ENCODE measurements around the gene NCKAP5L. TPM values are rescaled to one million over a fixed set of nuclear protein-coding genes. Genes with fewer than 3 reads are reported as not detected.

The NCKAP5L gene
- total and polyA plus RNA-seq, 2 experiments from 2014 or later, result 10.2 to 37.0 TPM

GRCh38 chr12:49796606-49797448, 31.4 kb downstream of the NCKAP5L start:
- no peaks in the 10 kb centered on the region for H3K4me1 Mint-ChIP-seq
- no peak for ATAC-seq

GRCh38 chr12:49796155-49796554, 32.1 kb downstream of the NCKAP5L start:
- no peak for ATAC-seq
- Histone ChIP-seq H4K20me1 (replicated peaks; ENCODE audit: insufficient read depth) (0 out of 2 replicates have a peak, but pooled peaks cover 3% of the 10 kb centered on the region), H3K9me2 (ENCODE audit: insufficient read depth) (no peaks in the 10 kb centered on the region), H3F3A (replicated peaks; ENCODE audit: low read depth) (no peaks in the 10 kb centered on the region), H3K4me2 (no peak overlapping the region), H3K27me3 (ENCODE audit: insufficient read depth) (no peaks in the 10 kb centered on the region), H3K79me2 (replicated peaks; ENCODE audit: insufficient read depth) (no peaks in the 10 kb centered on the region), H3K36me3 (ENCODE audit: insufficient read depth) (no peaks in the 10 kb centered on the region), H3K4me3 (no peak overlapping the region), H3K27ac (ENCODE audit: low read depth) (no peak overlapping the region), H2AFZ (no peak overlapping the region), H3K4me1 (ENCODE audit: insufficient read depth) (no peaks in the 10 kb centered on the region)
- H3K4me1 Mint-ChIP-seq, result peaks cover 3% of the 10 kb centered on the region
- H3K27ac Mint-ChIP-seq, result no peak overlapping the region
- H3K36me3 Mint-ChIP-seq (ENCODE audit: low read depth), result peaks cover 14% of the 10 kb centered on the region; the same call in 2 of the 3 replicates
- no peak for DNase-seq (ENCODE audit: low spot score)
- H3K27me3 Mint-ChIP-seq (ENCODE audit: insufficient read depth, low read depth, poor library complexity), result peaks cover 6% of the 10 kb centered on the region
- H3K9me3 Mint-ChIP-seq, result no peaks in the 10 kb centered on the region
- no peak overlapping the region for H3K4me3 Mint-ChIP-seq
- no peak for TF ChIP-seq EZH2 (IDR thresholded peaks at IDR 0.05; ENCODE audit: low read depth, unreplicated experiment)
- TF ChIP-seq ZNF114 (CRISPR knock-in tag; IDR thresholded peaks at IDR 0.05), result no peak
- no peak for TF ChIP-seq CTCF (conservative IDR thresholded peaks at IDR 0.05; ENCODE audit: low read depth in 2 of 2)

More at GRCh38 chr12:49796606-49797448, 31.4 kb downstream of the NCKAP5L start:
- H3K27ac Mint-ChIP-seq, result no peak overlapping the region
- H3K79me2 ChIP-seq (replicated peaks; ENCODE audit: insufficient read depth), result no peaks in the 10 kb centered on the region
- H3F3A ChIP-seq (replicated peaks; ENCODE audit: low read depth), result no peaks in the 10 kb centered on the region
- TF ChIP-seq JUNB (IDR thresholded peaks at IDR 0.05; ENCODE audit: unreplicated experiment) (no peak), CTCF (conservative IDR thresholded peaks at IDR 0.05; ENCODE audit: low read depth in 2 of 2) (0 out of 4 replicates have a peak, but pooled peaks of 1 of the 2 experiments have one; percentile 13)
- no peak overlapping the region for H3K4me3 ChIP-seq
- no peak overlapping the region for H3K27ac ChIP-seq (ENCODE audit: low read depth)
- peaks cover 6% of the 10 kb centered on the region for H3K27me3 Mint-ChIP-seq (ENCODE audit: insufficient read depth, low read depth, poor library complexity)
- H3K9me2 ChIP-seq (ENCODE audit: insufficient read depth), result no peaks in the 10 kb centered on the region
- H3K27me3 ChIP-seq (ENCODE audit: insufficient read depth), result no peaks in the 10 kb centered on the region
- H4K20me1 ChIP-seq (replicated peaks; ENCODE audit: insufficient read depth), result 0 out of 2 replicates have a peak, but pooled peaks cover 3% of the 10 kb centered on the region
- H3K4me2 ChIP-seq, result no peak overlapping the region
- H3K4me3 Mint-ChIP-seq, result no peak overlapping the region
- no peak overlapping the region for H2AFZ ChIP-seq
- H3K36me3 Mint-ChIP-seq (ENCODE audit: low read depth), result peaks cover 14% of the 10 kb centered on the region; the same call in 2 of the 3 replicates
- H3K9me3 Mint-ChIP-seq, result no peaks in the 10 kb centered on the region
- no peaks in the 10 kb centered on the region for H3K4me1 ChIP-seq (ENCODE audit: insufficient read depth)
- H3K36me3 ChIP-seq (ENCODE audit: insufficient read depth), result no peaks in the 10 kb centered on the region
- DNase-seq (ENCODE audit: low spot score), result no peak

Measured in GM23338 (cell line).